Endothelial cell of umbilical vein (primary cell): ENCODE measurements around the gene CLTCL1. TPM values are rescaled to one million over a fixed set of nuclear protein-coding genes. Genes with fewer than 3 reads are reported as not detected.

Experiments used
- BruUV-seq: library from RNA; stranded (reverse); fragments of 400-500 nt; replicated peaks from 2 replicates; lab custom pipeline; 2021; lab: Mats Ljungman, UMichigan
- CTCF ChIA-PET: fragments of 300-600, 350-600 bp; sonication (Branson Sonifier 250); formaldehyde crosslinking; loops from one replicate; lab custom pipeline; 2021; ENCODE audit warnings: antibody characterized with exemption, inconsistent platforms; lab: Charles Lee
- POLR2A ChIA-PET: fragments of 300-600, 350-600 bp; sonication (Branson Sonifier 250); formaldehyde crosslinking; loops from one replicate; lab custom pipeline; 2021; ENCODE audit warnings: antibody characterized with exemption, inconsistent platforms; lab: Charles Lee
- DNase-seq: peaks from one replicate; pipeline ENCODE4 v3.0.0-alpha.2; 2011; ENCODE audit warnings: low read depth, low spot score
- FAIRE-seq: peaks from 2 replicates; lab custom pipeline; 2011; peaks lifted over from hg19 to GRCh38; lab: Jason Lieb, UNC
- H2AFZ ChIP-seq: 2 replicates; pipeline ENCODE4 v1.6.0; 2012; ENCODE audit warnings: low read depth, low read length, control low read depth, inconsistent platforms
- H3K27ac ChIP-seq: 2 replicates; pipeline ENCODE4 v1.5.1; 2011; ENCODE audit warnings: low read depth, mild to moderate bottlenecking, control low read depth, low read length, moderate library complexity; ENCODE audit not compliant: insufficient read depth
- H3K27me3 ChIP-seq, 2 experiments: 2 replicates each; pipeline versions ENCODE4 v1.6.0 to v1.6.1; 2011; ENCODE audit warnings: low read length in 2 of 2, mixed read lengths in 1 of 2; ENCODE audit not compliant: control insufficient read depth in 2 of 2, insufficient read depth in 2 of 2
- H3K36me3 ChIP-seq, 2 experiments: 2 replicates in 1 of 2; 3 replicates in 1 of 2; pipeline ENCODE4 v1.5.1; 2011; ENCODE audit warnings: low read length in 2 of 2, mild to moderate bottlenecking in 1 of 2, moderate library complexity in 1 of 2; ENCODE audit not compliant: control insufficient read depth in 2 of 2, insufficient read depth in 2 of 2; ENCODE audit errors: extremely low read depth in 1 of 2
- H3K4me1 ChIP-seq: 3 replicates; pipeline ENCODE4 v1.5.1; 2011; ENCODE audit warnings: mild to moderate bottlenecking, low read length; ENCODE audit not compliant: control insufficient read depth, insufficient read depth; ENCODE audit errors: extremely low read depth
- H3K4me2 ChIP-seq: 2 replicates; pipeline ENCODE4 v1.6.1; 2011; ENCODE audit warnings: low read length, control low read depth, mixed read lengths; ENCODE audit not compliant: insufficient read depth
- H3K4me3 ChIP-seq, 3 experiments: fragments of 200-600 bp in 1 of 3; sonication (generic), shearing (Covaris generic) in 1 of 3; replicated peaks in 1 of 3; 2 replicates each; pipeline ENCODE4 v1.5.1; 2011 to 2016; ENCODE audit warnings: control low read depth in 3 of 3, low read length in 3 of 3, mild to moderate bottlenecking in 2 of 3, inconsistent platforms in 1 of 3, low read depth in 1 of 3, moderate library complexity in 1 of 3; ENCODE audit not compliant: insufficient read depth in 1 of 3
- H3K79me2 ChIP-seq: 2 replicates; pipeline ENCODE4 v1.6.0; 2012; ENCODE audit warnings: low read length, inconsistent platforms; ENCODE audit not compliant: control insufficient read depth, insufficient read depth
- H3K9ac ChIP-seq: replicated peaks from 2 replicates; pipeline ENCODE3; 2011; ENCODE audit warnings: low read length, control low read depth; ENCODE audit not compliant: insufficient read depth; ENCODE audit errors: extremely low read depth
- H3K9me1 ChIP-seq: replicated peaks from 3 replicates; pipeline ENCODE4 v1.6.0; 2011; ENCODE audit warnings: mild to moderate bottlenecking, low read length; ENCODE audit not compliant: control insufficient read depth, insufficient read depth; ENCODE audit errors: extremely low read depth
- H3K9me3 ChIP-seq: replicated peaks from 2 replicates; pipeline ENCODE4 v1.5.1; 2012; ENCODE audit warnings: low read length, inconsistent platforms; ENCODE audit not compliant: control insufficient read depth, insufficient read depth
- H4K20me1 ChIP-seq: replicated peaks from 2 replicates; pipeline ENCODE3; 2011; ENCODE audit warnings: mild to moderate bottlenecking, low read length; ENCODE audit not compliant: control insufficient read depth, insufficient read depth; ENCODE audit errors: extremely low read depth
- CTCF ChIP-seq, 2 donors: IDR thresholded peaks; 1 replicate in 1 of 2; 2 replicates in 1 of 2; pipeline ENCODE4 v1.5.1; 2011; ENCODE audit warnings: low read length in 2 of 2, mild to moderate bottlenecking in 2 of 2, moderate library complexity in 2 of 2, control low read depth in 1 of 2, inconsistent platforms in 1 of 2, low read depth in 1 of 2; ENCODE audit not compliant: insufficient read depth in 1 of 2; ENCODE audit errors: extremely low read depth in 1 of 2
- FOS ChIP-seq: IDR thresholded peaks from 2 replicates; pipeline ENCODE4 v1.6.1; 2011; ENCODE audit warnings: mild to moderate bottlenecking, low read length, moderate library complexity, borderline replicate concordance; ENCODE audit not compliant: insufficient read depth
- GATA2 ChIP-seq: IDR thresholded peaks from 2 replicates; pipeline ENCODE4 v1.7.0; 2011; ENCODE audit warnings: low read depth, mild to moderate bottlenecking, moderate library complexity, mixed read lengths, low read length; ENCODE audit not compliant: insufficient read length, insufficient read depth
- JUN ChIP-seq: IDR thresholded peaks from 2 replicates; pipeline ENCODE4 v1.6.1; 2011; ENCODE audit warnings: borderline replicate concordance, low read depth; ENCODE audit not compliant: insufficient read length, insufficient read depth
- POLR2A ChIP-seq: IDR thresholded peaks from 2 replicates; pipeline ENCODE4 v1.6.1; 2012; ENCODE audit warnings: low read depth, mild to moderate bottlenecking, control low read depth, low read length
- POLR2AphosphoS5 ChIP-seq: IDR thresholded peaks from 2 replicates; pipeline ENCODE4 v1.6.1; 2012; ENCODE audit warnings: low read depth, mild to moderate bottlenecking, control low read depth, low read length, moderate library complexity; ENCODE audit not compliant: insufficient read depth
- dilution Hi-C: fragments of 300-500 bp; cut with MboI; formaldehyde crosslinking; loops from one replicate; pipeline ENCODE4 v1.15.0; 2019; ENCODE audit warnings: low sequenced_read_pairs; ENCODE audit not compliant: extremely low pct_ligation_motif_present
- intact Hi-C: fragments of 100-400 bp; cut with micrococcal nuclease; formaldehyde crosslinking; loops from one replicate; pipeline ENCODE4 v1.10.0; 2022
- polyA plus RNA-seq, 4 experiments: library from polyadenylated mRNA; depleted of rRNA in 3 of 4; stranded (reverse) in 3 of 4; unstranded in 1 of 4; fragments of >200 nt; gene quantifications; 2 replicates each; pipeline versions ENCODE4 v1.2.1 to v1.2.3, GENCODE V29; 2011 to 2012; ENCODE audit warnings: missing spikeins in 1 of 4
- total RNA-seq: library from RNA; stranded (reverse); gene quantifications from 2 replicates; pipeline ENCODE4 v1.2.3, GENCODE V29; 2021
- TF ChIP-seq, protein P1 (sequence below): IDR thresholded peaks from 2 replicates; pipeline ENCODE4 v1.6.1; 2011; ENCODE audit not compliant: insufficient read depth, insufficient read length

Gene CLTCL1
- total and polyA plus RNA-seq, 2 donors (not counting 3 experiments of a cell fraction or from before 2014, with no cell fraction given) = 5.0 to 6.2 TPM

DNA sequence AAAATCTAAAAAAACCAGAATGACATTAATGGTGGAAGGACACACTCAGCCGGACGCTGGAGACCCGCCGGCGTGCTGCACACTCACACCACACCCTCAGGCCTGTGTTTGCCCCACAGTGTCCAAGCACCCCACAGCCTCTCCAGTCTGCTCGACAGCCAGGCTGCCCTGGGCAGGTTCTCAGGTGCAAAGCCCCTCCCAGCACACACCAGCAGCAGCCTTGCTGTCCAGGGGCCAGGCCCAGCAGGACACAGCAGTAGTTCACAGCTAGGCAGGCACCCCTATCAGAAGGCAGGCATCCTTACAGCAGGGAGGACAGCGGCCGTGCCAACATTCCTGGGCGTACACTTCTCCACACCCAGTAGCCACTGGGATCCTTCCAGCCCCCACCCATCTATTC lies 111.3 kb downstream of the CLTCL1 start:
- Histone ChIP-seq H3K9me3 (no peaks in the 10 kb centered on the region), H3K4me2 (no peak overlapping the region), H3K4me1 (peaks cover 7% of the 10 kb centered on the region), H3K27me3 (no peaks in the 10 kb centered on the region), H3K79me2 (peaks cover 11% of the 10 kb centered on the region), H4K20me1 (no peaks in the 10 kb centered on the region), H3K9me1 (no peaks in the 10 kb centered on the region), H3K27ac (no peak overlapping the region), H3K4me3 (no peak overlapping the region), H2AFZ (no peak overlapping the region), H3K36me3 (peaks cover 0 to 5% of the 10 kb centered on the region in 2 experiments), H3K9ac (no peak overlapping the region)
- intact Hi-C loops = no loop called here
- dilution Hi-C loops = no loop called here
- CTCF ChIA-PET = interaction anchor here (0.7 to 3.5 kb wide), 16 partner anchors 10 to 544 kb away, joined by 3 to 25 read pairs (median 4); partner anchors contain the start of genes C22orf39, CLTCL1, ESS2 and GP1BB
- no TSS peak for BruUV-seq
- TF ChIP-seq, protein P1, sequence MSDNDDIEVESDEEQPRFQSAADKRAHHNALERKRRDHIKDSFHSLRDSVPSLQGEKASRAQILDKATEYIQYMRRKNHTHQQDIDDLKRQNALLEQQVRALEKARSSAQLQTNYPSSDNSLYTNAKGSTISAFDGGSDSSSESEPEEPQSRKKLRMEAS = no peak
- TF ChIP-seq POLR2AphosphoS5 (no peak), FOS (no peak), POLR2A (no peak), JUN (no peak), GATA2 (no peak), CTCF (IDR thresholded peaks at IDR 0.05; ENCODE audit: extremely low read depth in 1 of 2, insufficient read depth in 1 of 2, low read depth in 1 of 2, low read length in 2 of 2) (no peak)
- DNase-seq (no peak), FAIRE-seq (no peak)
- POLR2A ChIA-PET = no interaction called here
